BLaER1 treated with 17β-estradiol and CSF1 and Interleukin-3, amounts not matched to agents 10 nM and 100 nM (cell line): ENCODE data around the gene KCNA3.

Experiments used
- H3K27ac ChIP-seq, 11 experiments: shearing (Covaris generic); formaldehyde crosslinking; 2 replicates each; pipeline ENCODE4 v1.8.1; 2022
- H3K27me3 ChIP-seq, 11 experiments: shearing (Covaris generic); formaldehyde crosslinking; 2 replicates each; pipeline ENCODE4 v1.8.1; 2022
- H3K36me3 ChIP-seq, 11 experiments: shearing (Covaris generic); formaldehyde crosslinking; 2 replicates each; pipeline ENCODE4 v1.8.1; 2022
- H3K4me1 ChIP-seq, 10 experiments: shearing (Covaris generic); formaldehyde crosslinking; 2 replicates each; pipeline ENCODE4 v1.8.1; 2022
- H3K4me2 ChIP-seq, 11 experiments: shearing (Covaris generic); formaldehyde crosslinking; 2 replicates each; pipeline ENCODE4 v1.8.1; 2022
- H3K4me3 ChIP-seq, 10 experiments: shearing (Covaris generic); formaldehyde crosslinking; 2 replicates each; pipeline ENCODE4 v1.8.1; 2022
- H3K9ac ChIP-seq, 11 experiments: shearing (Covaris generic); formaldehyde crosslinking; 2 replicates each; pipeline ENCODE4 v1.8.1; 2022
- H3K9me3 ChIP-seq, 11 experiments: shearing (Covaris generic); formaldehyde crosslinking; replicated peaks in 1 of 11; 2 replicates each; pipeline ENCODE4 v1.8.1; 2022
- H4K20me1 ChIP-seq, 11 experiments: shearing (Covaris generic); formaldehyde crosslinking; 2 replicates each; pipeline ENCODE4 v1.8.1; 2022
- Cebpa-rat ChIP-seq, 11 experiments: shearing (Covaris generic); IDR thresholded peaks; 2 replicates each; pipeline ENCODE4 v1.8.1; 2022

KCNA3 gene

DNA sequence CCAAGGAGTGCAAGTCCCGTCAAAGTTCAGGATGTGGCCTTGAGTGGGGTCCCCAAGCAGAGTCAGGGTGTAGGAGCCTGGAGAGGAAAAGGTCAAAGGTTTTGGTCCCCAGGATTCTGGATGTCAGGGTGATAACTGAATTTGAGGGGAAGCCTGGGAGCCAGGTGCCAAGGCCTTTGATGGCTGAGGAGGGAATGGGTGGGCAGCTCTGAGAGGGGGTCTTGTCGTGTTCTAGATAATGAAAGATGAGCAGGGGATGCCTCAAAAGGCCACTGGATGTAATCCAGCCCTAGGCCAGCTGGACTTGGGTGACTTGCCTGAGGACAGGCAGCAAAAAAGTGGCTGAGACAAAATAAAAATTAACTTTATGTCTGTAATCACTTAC, 41.1 kb downstream of the KCNA3 start:
- Histone ChIP-seq H3K4me1 (peaks cover 39 to 94% (median 52%) of the 10 kb centered on the region in 10 experiments), H3K9ac (no peak overlapping the region), H3K9me3 (peaks cover 0 to 3% (median 0%) of the 10 kb centered on the region in 11 experiments; a peak in 2 of 22 replicates), H3K36me3 (no peaks in the 10 kb centered on the region), H3K27me3 (no peaks in the 10 kb centered on the region), H3K4me3 (no peak overlapping the region), H3K4me2 (peak overlapping the region in 5 of 11 experiments; percentile 17 to 69 (median 63); a peak in 7 of 22 replicates), H3K27ac (peak overlapping the region in 2 of 11 experiments; percentile 52 to 70; a peak in 2 of 22 replicates), H4K20me1 (no peaks in the 10 kb centered on the region)
- no peak for TF ChIP-seq Cebpa-rat (IDR thresholded peaks at IDR 0.05)

DNA sequence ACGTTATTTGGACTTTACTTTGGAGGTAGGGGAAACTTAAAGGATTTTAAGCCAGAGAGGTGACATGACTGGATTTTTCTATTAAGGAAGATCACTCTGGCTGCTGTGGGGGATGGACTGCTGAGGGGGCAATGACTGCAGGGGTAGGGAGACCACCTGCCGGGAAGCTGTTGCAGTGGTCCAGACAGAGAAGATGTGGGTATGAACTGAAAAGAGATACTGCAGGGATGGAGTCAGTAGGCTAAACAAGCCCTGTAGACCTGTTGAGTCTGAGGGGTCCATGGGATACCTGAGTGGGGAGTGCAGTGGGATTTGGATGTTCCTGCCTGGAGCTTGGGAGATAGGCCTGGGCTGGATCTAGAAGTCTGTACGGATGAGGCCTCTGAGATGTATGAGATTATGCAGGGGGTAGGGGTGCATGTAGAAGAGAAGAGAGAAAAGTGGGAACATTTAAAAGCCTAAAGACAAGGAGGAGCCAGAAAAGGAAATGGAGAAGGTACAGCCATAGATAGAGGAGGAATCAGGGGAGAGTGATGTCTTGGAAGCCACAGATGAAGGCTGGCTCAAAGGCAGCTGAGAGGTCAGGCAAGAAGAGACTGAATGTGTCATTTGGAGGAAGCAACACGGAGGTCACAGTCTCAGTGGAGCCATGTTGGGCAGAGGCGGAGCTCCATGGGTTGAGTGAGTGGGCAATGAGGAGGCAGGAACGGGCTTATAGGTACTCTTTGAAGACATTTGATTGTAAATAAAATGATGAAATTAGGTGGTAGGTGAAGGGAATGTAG, 42.7 kb downstream of the KCNA3 start:
- no peak overlapping the region for H3K9ac ChIP-seq
- no peaks in the 10 kb centered on the region for H4K20me1 ChIP-seq
- no peaks in the 10 kb centered on the region for H3K27me3 ChIP-seq
- no peak overlapping the region for H3K4me3 ChIP-seq
- H3K4me2 ChIP-seq = peak overlapping the region; percentile 53 to 85 (median 72); a peak in 21 of 22 replicates
- H3K9me3 ChIP-seq = peaks cover 0 to 19% (median 0%) of the 10 kb centered on the region in 11 experiments; a peak in 7 of 22 replicates
- H3K4me1 ChIP-seq = peaks cover 39 to 97% (median 57%) of the 10 kb centered on the region in 10 experiments
- H3K36me3 ChIP-seq = no peaks in the 10 kb centered on the region
- no peak overlapping the region for H3K27ac ChIP-seq
- no peak for TF ChIP-seq Cebpa-rat (IDR thresholded peaks at IDR 0.05)

DNA sequence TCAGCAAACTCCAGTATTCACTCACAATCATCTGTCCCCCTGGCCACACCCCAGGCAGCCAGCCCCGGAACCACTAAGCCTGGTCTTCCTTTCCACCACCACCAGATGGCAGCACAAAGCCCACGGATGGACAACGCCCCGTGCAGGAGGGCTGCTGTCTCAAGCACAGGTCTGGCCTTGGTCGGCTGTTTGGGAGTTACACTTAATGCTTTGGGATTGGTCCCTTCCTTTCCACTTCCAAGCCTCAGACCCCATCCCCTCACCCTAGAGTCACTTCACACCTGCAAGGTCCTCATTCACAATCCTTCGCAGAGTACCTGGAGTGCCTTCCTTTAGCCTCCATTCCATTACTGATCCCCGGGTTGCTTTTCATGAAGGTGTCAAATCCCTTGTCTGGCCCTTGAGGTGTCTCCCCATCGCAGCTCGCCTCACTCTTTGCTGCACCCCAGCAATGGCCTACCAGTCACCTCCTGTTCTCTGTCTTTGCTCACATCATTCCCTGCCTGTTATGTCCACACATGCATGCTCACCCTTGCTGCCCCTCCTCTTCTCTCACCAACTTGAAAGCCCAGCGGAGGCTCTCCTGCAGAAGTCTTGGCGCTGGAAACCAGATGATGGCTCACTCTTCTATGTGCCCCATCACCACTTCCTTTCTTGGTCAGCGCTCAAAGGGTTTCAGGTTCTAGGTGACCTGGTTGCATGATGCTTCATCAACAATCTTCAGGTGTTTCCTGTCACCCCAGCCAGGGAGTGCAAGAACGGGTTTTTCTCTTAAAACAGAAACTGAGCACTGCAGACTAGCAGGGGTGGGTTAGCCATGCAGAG, 43.7 kb downstream of the KCNA3 start:
- H3K27me3 ChIP-seq = no peaks in the 10 kb centered on the region
- no peak; a peak in 1 of 22 replicates for TF ChIP-seq Cebpa-rat (IDR thresholded peaks at IDR 0.05)
- no peak overlapping the region for H3K27ac ChIP-seq
- H4K20me1 ChIP-seq = no peaks in the 10 kb centered on the region
- no peaks in the 10 kb centered on the region for H3K36me3 ChIP-seq
- H3K4me2 ChIP-seq = peak overlapping the region; percentile 53 to 85 (median 72)
- peaks cover 39 to 95% (median 57%) of the 10 kb centered on the region in 10 experiments for H3K4me1 ChIP-seq
- H3K9me3 ChIP-seq = peaks cover 0 to 26% (median 0%) of the 10 kb centered on the region in 11 experiments; a peak in 7 of 22 replicates
- no peak overlapping the region for H3K9ac ChIP-seq
- H3K4me3 ChIP-seq = no peak overlapping the region

DNA sequence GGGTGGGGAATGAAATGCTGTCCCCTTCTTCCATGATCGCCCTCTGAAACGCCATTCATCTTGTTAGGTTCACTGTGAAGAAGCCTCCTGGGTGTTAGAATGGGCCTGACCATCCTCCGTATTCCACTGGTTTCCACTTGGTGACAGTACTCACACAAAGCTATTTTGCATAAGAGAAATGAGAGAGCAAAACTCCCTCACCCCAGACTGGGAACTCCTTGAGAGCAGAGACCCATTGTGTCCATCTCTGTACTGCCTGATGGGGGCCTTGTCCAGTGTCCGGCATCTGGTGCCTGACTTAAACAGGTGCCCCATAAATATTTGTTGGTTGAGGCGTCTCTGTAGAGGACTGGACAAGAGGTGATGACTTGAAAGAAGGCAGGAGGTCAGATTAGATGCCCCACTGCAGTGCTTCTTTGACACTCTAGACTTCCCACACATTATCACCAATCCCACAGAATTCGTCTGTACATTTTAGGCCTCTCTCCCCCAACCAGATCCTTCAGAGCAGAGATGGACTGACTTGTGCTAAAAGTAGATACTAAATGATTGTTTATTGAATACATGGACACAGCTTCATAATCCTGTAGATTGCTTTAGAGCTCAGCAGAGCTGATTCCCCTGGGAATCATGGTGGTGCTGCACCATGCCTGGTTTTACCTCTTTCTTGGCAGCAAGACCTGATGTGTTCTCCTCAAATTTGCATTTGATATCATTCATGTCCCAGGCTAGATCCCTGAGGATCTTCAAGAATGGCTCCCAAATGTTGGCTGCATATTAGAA, 46.2 kb downstream of the KCNA3 start:
- peak overlapping the region in 9 of 11 experiments; percentile 4 to 89 (median 70); a peak in 16 of 22 replicates for H3K4me2 ChIP-seq

DNA sequence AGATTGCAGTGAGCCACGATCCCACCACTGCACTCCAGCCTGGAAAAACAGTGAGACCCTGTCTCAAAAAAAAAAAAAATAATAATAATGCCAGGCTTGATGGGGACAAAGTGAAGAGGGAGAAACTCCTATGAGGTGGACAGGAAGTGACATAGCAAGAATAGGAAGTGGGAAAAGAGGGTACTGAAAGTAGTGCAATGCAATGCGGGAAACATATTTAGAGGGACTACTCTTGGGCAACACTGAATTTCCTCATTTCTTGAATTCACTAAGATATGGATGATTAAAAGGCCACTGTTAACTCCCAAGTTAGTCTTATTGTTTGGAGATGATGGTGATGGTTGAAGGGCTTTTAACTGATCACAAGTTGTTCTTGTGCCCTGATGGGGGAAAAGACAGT, 47.0 kb downstream of the KCNA3 start:
- Histone ChIP-seq H3K27me3 (no peaks in the 10 kb centered on the region), H3K27ac (peak overlapping the region in 10 of 11 experiments; percentile 6 to 94 (median 80); a peak in 17 of 22 replicates), H3K9me3 (peaks cover 0 to 26% (median 0%) of the 10 kb centered on the region in 11 experiments; a peak in 7 of 22 replicates), H3K36me3 (no peaks in the 10 kb centered on the region), H3K4me2 (peak overlapping the region in 9 of 11 experiments; percentile 4 to 89 (median 70); a peak in 16 of 22 replicates), H3K4me3 (0 out of 20 replicates have a peak overlapping the region, but pooled peaks of 1 of the 10 experiments have one; percentile 21), H4K20me1 (no peaks in the 10 kb centered on the region), H3K9ac (peak overlapping the region in 6 of 11 experiments; percentile 30 to 71 (median 64); a peak in 10 of 22 replicates), H3K4me1 (peaks cover 20 to 62% (median 39%) of the 10 kb centered on the region in 10 experiments)
- TF ChIP-seq Cebpa-rat (IDR thresholded peaks at IDR 0.05) = peak in 8 of 11 experiments; percentile 12 to 89 (median 79); a peak in 12 of 22 replicates

More for the DNA sequence above, 46.2 kb downstream of the KCNA3 start:
- H3K27me3 ChIP-seq = no peaks in the 10 kb centered on the region
- peaks cover 21 to 69% (median 39%) of the 10 kb centered on the region in 10 experiments for H3K4me1 ChIP-seq
- H4K20me1 ChIP-seq = no peaks in the 10 kb centered on the region
- no peak for TF ChIP-seq Cebpa-rat (IDR thresholded peaks at IDR 0.05)
- peak overlapping the region in 10 of 11 experiments; percentile 6 to 94 (median 80); a peak in 17 of 22 replicates for H3K27ac ChIP-seq
- peak overlapping the region in 6 of 11 experiments; percentile 30 to 71 (median 64); a peak in 10 of 22 replicates for H3K9ac ChIP-seq
- no peaks in the 10 kb centered on the region for H3K36me3 ChIP-seq
- 0 out of 20 replicates have a peak overlapping the region, but pooled peaks of 1 of the 10 experiments have one; percentile 21 for H3K4me3 ChIP-seq
- peaks cover 0 to 26% (median 0%) of the 10 kb centered on the region in 11 experiments; a peak in 7 of 22 replicates for H3K9me3 ChIP-seq

DNA sequence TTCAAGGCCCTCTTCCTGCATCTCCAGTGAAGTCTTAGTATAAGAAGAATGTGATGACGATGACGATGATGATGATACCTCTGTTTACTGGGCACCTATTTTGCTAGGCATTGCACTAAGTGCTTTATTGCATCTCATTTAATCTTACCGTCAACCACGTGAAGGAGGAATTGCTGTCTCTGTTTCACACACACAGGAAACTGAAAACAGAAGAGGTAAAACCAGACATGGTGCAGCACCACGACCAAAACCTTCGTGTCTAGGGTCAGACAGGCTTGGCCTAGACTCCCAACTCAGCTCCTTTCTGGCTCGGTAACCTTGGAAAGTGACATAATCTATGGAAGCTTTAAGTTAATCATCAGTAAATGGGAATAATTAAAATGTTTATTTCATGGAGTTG, 47.9 kb downstream of the KCNA3 start:
- H4K20me1 ChIP-seq = no peaks in the 10 kb centered on the region
- H3K4me3 ChIP-seq = no peak overlapping the region
- peaks cover 15 to 54% (median 36%) of the 10 kb centered on the region in 10 experiments for H3K4me1 ChIP-seq
- H3K36me3 ChIP-seq = no peaks in the 10 kb centered on the region
- peaks cover 0 to 26% (median 0%) of the 10 kb centered on the region in 11 experiments; a peak in 7 of 22 replicates for H3K9me3 ChIP-seq
- H3K4me2 ChIP-seq = peak overlapping the region in 5 of 11 experiments; percentile 70 to 89 (median 86); a peak in 10 of 22 replicates
- H3K27me3 ChIP-seq = no peaks in the 10 kb centered on the region
- peak overlapping the region in 2 of 11 experiments; percentile 64 to 71; a peak in 4 of 22 replicates for H3K9ac ChIP-seq
- peak overlapping the region in 7 of 11 experiments; percentile 62 to 94 (median 86); a peak in 11 of 22 replicates for H3K27ac ChIP-seq
- TF ChIP-seq Cebpa-rat (IDR thresholded peaks at IDR 0.05) = no peak
